ENCODE data around the gene PROK2. TPM values are rescaled to one million over a fixed set of nuclear protein-coding genes. Genes with fewer than 3 reads are reported as not detected.

PROK2 gene
- total and polyA plus RNA-seq, 4 donors: 0.24 to 0.84 (median 0.41) TPM

- no peaks in the 10 kb centered on the region for H3K4me1 ChIP-seq (ENCODE audit: control insufficient read depth in 4 of 4, insufficient read depth in 4 of 4, low read length in 3 of 4)
- no peak overlapping the region for H3K4me3 ChIP-seq (ENCODE audit: low read depth in 1 of 3, low read length in 3 of 3)
- DNase-seq (ENCODE audit: low spot score): no peak
- H3K27me3 ChIP-seq (ENCODE audit: control insufficient read depth in 4 of 4, insufficient read depth in 4 of 4, low read length in 3 of 4): no peaks in the 10 kb centered on the region
- no peaks in the 10 kb centered on the region for H3K9me3 ChIP-seq (ENCODE audit: control insufficient read depth in 4 of 4, low read length in 3 of 4)
- WGBS: 68% methylated on average over 5 of the region's 5 CpGs
- TF ChIP-seq ATF3 (IDR thresholded peaks at IDR 0.05) (no peak), SP1 (IDR thresholded peaks at IDR 0.05) (no peak), FOXA2 (IDR thresholded peaks at IDR 0.05) (no peak), HNF4G (IDR thresholded peaks at IDR 0.05) (no peak), FOXA1 (IDR thresholded peaks at IDR 0.05) (no peak), TAF1 (conservative IDR thresholded peaks at IDR 0.05) (no peak), NR2F2 (IDR thresholded peaks at IDR 0.05) (no peak), EGR1 (IDR thresholded peaks at IDR 0.05; ENCODE audit: low read depth in 2 of 2) (no peak), CTCF (IDR thresholded peaks at IDR 0.05; ENCODE audit: low read depth, low read length, missing input control) (no peak), YY1 (IDR thresholded peaks at IDR 0.05) (no peak), RAD21 (IDR thresholded peaks at IDR 0.05) (no peak), HNF4A (conservative IDR thresholded peaks at IDR 0.05) (no peak), JUND (IDR thresholded peaks at IDR 0.05) (no peak), RXRA (IDR thresholded peaks at IDR 0.05) (no peak), ZBTB33 (IDR thresholded peaks at IDR 0.05) (no peak), GABPA (IDR thresholded peaks at IDR 0.05 in 1 of 2, conservative IDR thresholded peaks at IDR 0.05 in 1 of 2) (no peak)
- TF ChIP-seq, protein P1, sequence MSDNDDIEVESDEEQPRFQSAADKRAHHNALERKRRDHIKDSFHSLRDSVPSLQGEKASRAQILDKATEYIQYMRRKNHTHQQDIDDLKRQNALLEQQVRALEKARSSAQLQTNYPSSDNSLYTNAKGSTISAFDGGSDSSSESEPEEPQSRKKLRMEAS (IDR thresholded peaks at IDR 0.05): no peak
- TF ChIP-seq, protein P2, sequence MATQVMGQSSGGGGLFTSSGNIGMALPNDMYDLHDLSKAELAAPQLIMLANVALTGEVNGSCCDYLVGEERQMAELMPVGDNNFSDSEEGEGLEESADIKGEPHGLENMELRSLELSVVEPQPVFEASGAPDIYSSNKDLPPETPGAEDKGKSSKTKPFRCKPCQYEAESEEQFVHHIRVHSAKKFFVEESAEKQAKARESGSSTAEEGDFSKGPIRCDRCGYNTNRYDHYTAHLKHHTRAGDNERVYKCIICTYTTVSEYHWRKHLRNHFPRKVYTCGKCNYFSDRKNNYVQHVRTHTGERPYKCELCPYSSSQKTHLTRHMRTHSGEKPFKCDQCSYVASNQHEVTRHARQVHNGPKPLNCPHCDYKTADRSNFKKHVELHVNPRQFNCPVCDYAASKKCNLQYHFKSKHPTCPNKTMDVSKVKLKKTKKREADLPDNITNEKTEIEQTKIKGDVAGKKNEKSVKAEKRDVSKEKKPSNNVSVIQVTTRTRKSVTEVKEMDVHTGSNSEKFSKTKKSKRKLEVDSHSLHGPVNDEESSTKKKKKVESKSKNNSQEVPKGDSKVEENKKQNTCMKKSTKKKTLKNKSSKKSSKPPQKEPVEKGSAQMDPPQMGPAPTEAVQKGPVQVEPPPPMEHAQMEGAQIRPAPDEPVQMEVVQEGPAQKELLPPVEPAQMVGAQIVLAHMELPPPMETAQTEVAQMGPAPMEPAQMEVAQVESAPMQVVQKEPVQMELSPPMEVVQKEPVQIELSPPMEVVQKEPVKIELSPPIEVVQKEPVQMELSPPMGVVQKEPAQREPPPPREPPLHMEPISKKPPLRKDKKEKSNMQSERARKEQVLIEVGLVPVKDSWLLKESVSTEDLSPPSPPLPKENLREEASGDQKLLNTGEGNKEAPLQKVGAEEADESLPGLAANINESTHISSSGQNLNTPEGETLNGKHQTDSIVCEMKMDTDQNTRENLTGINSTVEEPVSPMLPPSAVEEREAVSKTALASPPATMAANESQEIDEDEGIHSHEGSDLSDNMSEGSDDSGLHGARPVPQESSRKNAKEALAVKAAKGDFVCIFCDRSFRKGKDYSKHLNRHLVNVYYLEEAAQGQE (IDR thresholded peaks at IDR 0.05): no peak
- no peaks in the 10 kb centered on the region for H3K36me3 ChIP-seq (ENCODE audit: control insufficient read depth in 4 of 4, insufficient read depth in 3 of 4, low read depth in 1 of 4, low read length in 3 of 4)
- H3K27ac ChIP-seq (ENCODE audit: low read depth in 1 of 2, low read length in 2 of 2): no peak overlapping the region
- no peak overlapping the region for H3K9ac ChIP-seq (ENCODE audit: low read depth in 1 of 2, low read length in 2 of 2)
Observed at GRCh38 chr3:71771126-71771525, 13.8 kb downstream of the PROK2 start.
